ENCODE data around the gene WDR35. TPM values are rescaled to one million over a fixed set of nuclear protein-coding genes. Genes with fewer than 3 reads are reported as not detected.

WDR35 gene
- total and polyA plus RNA-seq, 10 of the 15 experiments (the other 5 are each of a cell fraction or from before 2014, with no cell fraction given): 3.0 to 9.3 (median 6.3) TPM

DNA sequence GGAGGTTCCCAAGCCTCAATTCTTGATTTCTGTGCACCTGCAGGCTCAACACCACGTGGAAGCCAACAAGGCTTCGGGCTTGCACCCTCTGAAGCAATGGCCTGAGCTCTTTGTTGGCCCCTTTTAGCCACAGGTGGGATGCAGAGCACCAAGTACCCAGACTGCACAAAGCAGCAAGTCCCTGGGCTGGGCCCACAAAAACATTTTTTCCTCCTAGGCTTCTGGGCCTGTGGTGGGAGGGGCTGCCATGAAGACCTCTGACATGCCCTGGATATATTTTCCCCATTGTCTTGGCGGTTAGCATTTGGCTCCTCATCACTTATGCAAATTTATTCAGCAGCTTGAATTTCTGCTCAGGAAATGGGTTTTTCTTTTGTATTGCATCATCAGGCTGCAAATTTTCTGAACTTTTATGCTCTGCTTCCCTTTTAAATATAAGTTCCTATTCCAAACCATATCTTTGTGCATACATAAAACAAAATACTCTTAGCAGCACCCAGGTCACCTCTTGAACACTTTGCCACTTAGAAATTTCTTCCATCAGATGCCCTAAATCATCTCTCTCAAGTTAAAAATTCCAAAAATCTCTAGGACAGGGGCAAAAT, 31.6 kb upstream of the WDR35 start (continued):
- TF ChIP-seq, protein P1, sequence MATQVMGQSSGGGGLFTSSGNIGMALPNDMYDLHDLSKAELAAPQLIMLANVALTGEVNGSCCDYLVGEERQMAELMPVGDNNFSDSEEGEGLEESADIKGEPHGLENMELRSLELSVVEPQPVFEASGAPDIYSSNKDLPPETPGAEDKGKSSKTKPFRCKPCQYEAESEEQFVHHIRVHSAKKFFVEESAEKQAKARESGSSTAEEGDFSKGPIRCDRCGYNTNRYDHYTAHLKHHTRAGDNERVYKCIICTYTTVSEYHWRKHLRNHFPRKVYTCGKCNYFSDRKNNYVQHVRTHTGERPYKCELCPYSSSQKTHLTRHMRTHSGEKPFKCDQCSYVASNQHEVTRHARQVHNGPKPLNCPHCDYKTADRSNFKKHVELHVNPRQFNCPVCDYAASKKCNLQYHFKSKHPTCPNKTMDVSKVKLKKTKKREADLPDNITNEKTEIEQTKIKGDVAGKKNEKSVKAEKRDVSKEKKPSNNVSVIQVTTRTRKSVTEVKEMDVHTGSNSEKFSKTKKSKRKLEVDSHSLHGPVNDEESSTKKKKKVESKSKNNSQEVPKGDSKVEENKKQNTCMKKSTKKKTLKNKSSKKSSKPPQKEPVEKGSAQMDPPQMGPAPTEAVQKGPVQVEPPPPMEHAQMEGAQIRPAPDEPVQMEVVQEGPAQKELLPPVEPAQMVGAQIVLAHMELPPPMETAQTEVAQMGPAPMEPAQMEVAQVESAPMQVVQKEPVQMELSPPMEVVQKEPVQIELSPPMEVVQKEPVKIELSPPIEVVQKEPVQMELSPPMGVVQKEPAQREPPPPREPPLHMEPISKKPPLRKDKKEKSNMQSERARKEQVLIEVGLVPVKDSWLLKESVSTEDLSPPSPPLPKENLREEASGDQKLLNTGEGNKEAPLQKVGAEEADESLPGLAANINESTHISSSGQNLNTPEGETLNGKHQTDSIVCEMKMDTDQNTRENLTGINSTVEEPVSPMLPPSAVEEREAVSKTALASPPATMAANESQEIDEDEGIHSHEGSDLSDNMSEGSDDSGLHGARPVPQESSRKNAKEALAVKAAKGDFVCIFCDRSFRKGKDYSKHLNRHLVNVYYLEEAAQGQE (IDR thresholded peaks at IDR 0.05; ENCODE audit: low read depth, low read length): no peak
- no peak for TF ChIP-seq SMAD1 (IDR thresholded peaks at IDR 0.05; ENCODE audit: low read depth, partially characterized antibody)
- no peak for TF ChIP-seq ZNF384 (IDR thresholded peaks at IDR 0.05; ENCODE audit: borderline replicate concordance, low read depth, low read length)
- TF ChIP-seq, protein P2, sequence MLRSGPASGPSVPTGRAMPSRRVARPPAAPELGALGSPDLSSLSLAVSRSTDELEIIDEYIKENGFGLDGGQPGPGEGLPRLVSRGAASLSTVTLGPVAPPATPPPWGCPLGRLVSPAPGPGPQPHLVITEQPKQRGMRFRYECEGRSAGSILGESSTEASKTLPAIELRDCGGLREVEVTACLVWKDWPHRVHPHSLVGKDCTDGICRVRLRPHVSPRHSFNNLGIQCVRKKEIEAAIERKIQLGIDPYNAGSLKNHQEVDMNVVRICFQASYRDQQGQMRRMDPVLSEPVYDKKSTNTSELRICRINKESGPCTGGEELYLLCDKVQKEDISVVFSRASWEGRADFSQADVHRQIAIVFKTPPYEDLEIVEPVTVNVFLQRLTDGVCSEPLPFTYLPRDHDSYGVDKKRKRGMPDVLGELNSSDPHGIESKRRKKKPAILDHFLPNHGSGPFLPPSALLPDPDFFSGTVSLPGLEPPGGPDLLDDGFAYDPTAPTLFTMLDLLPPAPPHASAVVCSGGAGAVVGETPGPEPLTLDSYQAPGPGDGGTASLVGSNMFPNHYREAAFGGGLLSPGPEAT (IDR thresholded peaks at IDR 0.05; ENCODE audit: low read depth): no peak
- TF ChIP-seq NR2F1 (conservative IDR thresholded peaks at IDR 0.05): no peak

DNA sequence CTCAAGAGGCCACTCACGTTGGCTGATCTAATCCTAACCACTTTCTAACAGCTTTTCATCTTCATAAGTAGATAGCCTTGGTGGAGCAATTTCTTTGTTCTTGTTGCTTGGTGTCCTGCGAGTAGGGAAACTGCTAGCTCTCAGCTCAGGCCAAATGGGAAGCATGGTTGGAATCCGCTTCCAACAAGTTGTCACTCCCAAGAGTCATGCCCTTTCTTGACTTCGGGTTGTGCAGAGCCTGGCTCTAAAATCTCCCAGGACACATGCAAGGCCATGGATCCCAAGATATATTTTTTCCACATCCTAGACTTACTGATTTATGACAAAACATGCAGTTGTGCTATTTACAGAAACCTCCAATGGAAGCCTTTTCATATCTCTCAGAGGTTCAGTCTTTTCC, 29.8 kb upstream of the WDR35 start:
- POLR2A ChIA-PET: no interaction called here
- Histone ChIP-seq H3K79me2 (ENCODE audit: control insufficient read depth, insufficient read depth, low read length) (no peaks in the 10 kb centered on the region), H3K9me3 (replicated peaks; ENCODE audit: control insufficient read depth, insufficient read depth, low read length) (no peaks in the 10 kb centered on the region; the same call in 2 of the 3 replicates), H3K4me1 (ENCODE audit: control insufficient read depth, insufficient read depth, low read length) (no peaks in the 10 kb centered on the region), H4K20me1 (ENCODE audit: control insufficient read depth, insufficient read depth) (no peaks in the 10 kb centered on the region), H3K36me3 (ENCODE audit: control insufficient read depth in 2 of 2, insufficient read depth in 2 of 2, low read length in 1 of 2) (no peaks in the 10 kb centered on the region), H2AFZ (ENCODE audit: control insufficient read depth, low read depth, low read length) (no peak overlapping the region), H3K4me3 (no peak overlapping the region), H3K27ac (ENCODE audit: control insufficient read depth, insufficient read depth) (no peak overlapping the region), H3K27me3 (replicated peaks in 1 of 2; ENCODE audit: control insufficient read depth in 2 of 2, insufficient read depth in 2 of 2, low read length in 1 of 2) (no peaks in the 10 kb centered on the region), H3K9ac (ENCODE audit: control insufficient read depth, insufficient read depth, low read length) (no peak overlapping the region), H3K4me2 (ENCODE audit: control insufficient read depth, insufficient read depth) (no peak overlapping the region)
- intact Hi-C loops (cut with micrococcal nuclease; ENCODE audit: unreplicated experiment): no loop called here
- 44% methylated on average over 4 of the region's 4 CpGs for WGBS (ENCODE audit: insufficient coverage, insufficient replicate concordance, low lambda C conversion rate, missing lambda C conversion rate)
- CTCF ChIA-PET: interaction anchor here (1.5 kb wide), 1 partner anchor 206 kb away, joined by 4 read pairs; no protein-coding TSS in a partner anchor
- SMC1A ChIA-PET (ENCODE audit: uncharacterized antibody, unreplicated experiment): interaction anchor here (1.5 kb wide), 1 partner anchor 59 kb away, joined by 5 read pairs; no protein-coding TSS in a partner anchor
- RAD21 ChIA-PET (ENCODE audit: unreplicated experiment): no interaction called here
- in situ Hi-C loops (cut with MboI): loop anchor here (10.0 kb wide), 1 partner anchor 75 kb away; no protein-coding TSS in a partner anchor
- BruUV-seq (replicated peaks): no TSS peak
- DNase-seq (ENCODE audit: low read depth, low spot score) (no peak), FAIRE-seq (no peak), ATAC-seq (no peak)
- TF ChIP-seq RB1 (IDR thresholded peaks at IDR 0.05; ENCODE audit: borderline replicate concordance) (no peak), EP300 (IDR thresholded peaks at IDR 0.05; ENCODE audit: borderline replicate concordance in 1 of 2, control insufficient read depth in 1 of 2, low read depth in 2 of 2, low read length in 2 of 2) (no peak), TCF12 (IDR thresholded peaks at IDR 0.05; ENCODE audit: low read depth, low read length) (no peak), BCL11A (IDR thresholded peaks at IDR 0.05; ENCODE audit: low read depth, low read length) (no peak)
- TF ChIP-seq, protein P3, sequence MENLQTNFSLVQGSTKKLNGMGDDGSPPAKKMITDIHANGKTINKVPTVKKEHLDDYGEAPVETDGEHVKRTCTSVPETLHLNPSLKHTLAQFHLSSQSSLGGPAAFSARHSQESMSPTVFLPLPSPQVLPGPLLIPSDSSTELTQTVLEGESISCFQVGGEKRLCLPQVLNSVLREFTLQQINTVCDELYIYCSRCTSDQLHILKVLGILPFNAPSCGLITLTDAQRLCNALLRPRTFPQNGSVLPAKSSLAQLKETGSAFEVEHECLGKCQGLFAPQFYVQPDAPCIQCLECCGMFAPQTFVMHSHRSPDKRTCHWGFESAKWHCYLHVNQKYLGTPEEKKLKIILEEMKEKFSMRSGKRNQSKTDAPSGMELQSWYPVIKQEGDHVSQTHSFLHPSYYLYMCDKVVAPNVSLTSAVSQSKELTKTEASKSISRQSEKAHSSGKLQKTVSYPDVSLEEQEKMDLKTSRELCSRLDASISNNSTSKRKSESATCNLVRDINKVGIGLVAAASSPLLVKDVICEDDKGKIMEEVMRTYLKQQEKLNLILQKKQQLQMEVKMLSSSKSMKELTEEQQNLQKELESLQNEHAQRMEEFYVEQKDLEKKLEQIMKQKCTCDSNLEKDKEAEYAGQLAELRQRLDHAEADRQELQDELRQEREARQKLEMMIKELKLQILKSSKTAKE (IDR thresholded peaks at IDR 0.05; ENCODE audit: low read depth, poor library complexity, severe bottlenecking): no peak
- TF ChIP-seq, protein P4, sequence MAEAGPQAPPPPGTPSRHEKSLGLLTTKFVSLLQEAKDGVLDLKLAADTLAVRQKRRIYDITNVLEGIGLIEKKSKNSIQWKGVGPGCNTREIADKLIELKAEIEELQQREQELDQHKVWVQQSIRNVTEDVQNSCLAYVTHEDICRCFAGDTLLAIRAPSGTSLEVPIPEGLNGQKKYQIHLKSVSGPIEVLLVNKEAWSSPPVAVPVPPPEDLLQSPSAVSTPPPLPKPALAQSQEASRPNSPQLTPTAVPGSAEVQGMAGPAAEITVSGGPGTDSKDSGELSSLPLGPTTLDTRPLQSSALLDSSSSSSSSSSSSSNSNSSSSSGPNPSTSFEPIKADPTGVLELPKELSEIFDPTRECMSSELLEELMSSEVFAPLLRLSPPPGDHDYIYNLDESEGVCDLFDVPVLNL (IDR thresholded peaks at IDR 0.05; ENCODE audit: low read depth, low read length): no peak

All from GM12878 (cell line).